Chondrocyte (in vitro differentiated cells): ENCODE results near the gene NLGN3. TPM values are rescaled to one million over a fixed set of nuclear protein-coding genes. Genes with fewer than 3 reads are reported as not detected.
"Not testable (repeated sequence)": the region's sequence is repeated elsewhere in the genome, so short reads cannot be mapped to it uniquely, and the experiment has no call there.

ENCODE experiments used
- DNase-seq: peaks from one replicate; pipeline ENCODE4 v3.0.0; 2021; ENCODE audit warnings: mixed read lengths, low spot score
- H3K27ac Mint-ChIP-seq: one replicate; pipeline ENCODE4 v1.8.0; 2021; ENCODE audit warnings: mild to moderate bottlenecking, moderate library complexity, mixed read lengths; ENCODE audit not compliant: unreplicated experiment
- H3K27me3 Mint-ChIP-seq: 2 replicates; pipeline ENCODE4 v1.8.0; 2021; ENCODE audit warnings: low read depth, mixed read lengths
- H3K36me3 Mint-ChIP-seq: 2 replicates; pipeline ENCODE4 v1.8.0; 2021; ENCODE audit warnings: low read depth, mixed read lengths
- H3K4me1 Mint-ChIP-seq: 2 replicates; pipeline ENCODE4 v1.8.0; 2021; ENCODE audit warnings: low read depth, mild to moderate bottlenecking, mixed read lengths
- H3K4me3 Mint-ChIP-seq: one replicate; pipeline ENCODE4 v1.8.0; 2021; ENCODE audit warnings: mild to moderate bottlenecking, moderate library complexity, mixed read lengths; ENCODE audit not compliant: unreplicated experiment
- H3K9me3 Mint-ChIP-seq: 2 replicates; pipeline ENCODE4 v1.8.0; 2021; ENCODE audit warnings: low read depth, mixed read lengths
- total RNA-seq: library from RNA; stranded (reverse); gene quantifications from 3 replicates; pipeline ENCODE4 v1.2.1, GENCODE V29; 2021
- TF ChIP-seq, protein P1 (sequence below): fragments of 200-600 bp; sonication (generic); IDR thresholded peaks from 2 replicates; pipeline ENCODE4 v1.5.0; 2021; ENCODE audit warnings: antibody characterized with exemption, mild to moderate bottlenecking, moderate library complexity

Gene NLGN3
- total RNA-seq, 1 donor from 2014 or later, result 0.52 TPM

DNA sequence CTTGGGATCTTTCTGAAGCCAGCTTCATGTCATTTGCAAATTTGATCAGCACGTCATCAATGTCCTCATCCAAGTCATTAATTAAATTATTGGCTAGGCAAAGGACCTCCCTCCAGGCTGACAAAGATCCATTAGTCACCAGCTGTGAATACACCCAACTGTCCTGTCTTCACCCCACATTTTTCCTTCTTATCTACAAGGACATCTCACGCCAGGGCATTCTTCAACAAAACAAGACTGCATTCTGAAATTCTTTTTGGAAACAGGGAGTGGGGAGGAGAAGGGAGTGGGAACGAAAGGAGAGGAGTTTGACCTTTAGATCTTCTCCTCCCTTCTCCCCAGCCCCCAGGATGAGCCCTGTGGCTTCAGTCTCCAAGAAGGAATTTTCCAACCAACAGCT lies 32.7 kb downstream of the NLGN3 start:
- DNase-seq, result no peak
- Mint-ChIP-seq H3K9me3 (peaks cover 3% of the 10 kb centered on the region), H3K27ac (no peak overlapping the region), H3K36me3 (no peaks in the 10 kb centered on the region), H3K27me3 (no peaks in the 10 kb centered on the region), H3K4me3 (no peak overlapping the region), H3K4me1 (peaks cover 7% of the 10 kb centered on the region)
- TF ChIP-seq, protein P1, sequence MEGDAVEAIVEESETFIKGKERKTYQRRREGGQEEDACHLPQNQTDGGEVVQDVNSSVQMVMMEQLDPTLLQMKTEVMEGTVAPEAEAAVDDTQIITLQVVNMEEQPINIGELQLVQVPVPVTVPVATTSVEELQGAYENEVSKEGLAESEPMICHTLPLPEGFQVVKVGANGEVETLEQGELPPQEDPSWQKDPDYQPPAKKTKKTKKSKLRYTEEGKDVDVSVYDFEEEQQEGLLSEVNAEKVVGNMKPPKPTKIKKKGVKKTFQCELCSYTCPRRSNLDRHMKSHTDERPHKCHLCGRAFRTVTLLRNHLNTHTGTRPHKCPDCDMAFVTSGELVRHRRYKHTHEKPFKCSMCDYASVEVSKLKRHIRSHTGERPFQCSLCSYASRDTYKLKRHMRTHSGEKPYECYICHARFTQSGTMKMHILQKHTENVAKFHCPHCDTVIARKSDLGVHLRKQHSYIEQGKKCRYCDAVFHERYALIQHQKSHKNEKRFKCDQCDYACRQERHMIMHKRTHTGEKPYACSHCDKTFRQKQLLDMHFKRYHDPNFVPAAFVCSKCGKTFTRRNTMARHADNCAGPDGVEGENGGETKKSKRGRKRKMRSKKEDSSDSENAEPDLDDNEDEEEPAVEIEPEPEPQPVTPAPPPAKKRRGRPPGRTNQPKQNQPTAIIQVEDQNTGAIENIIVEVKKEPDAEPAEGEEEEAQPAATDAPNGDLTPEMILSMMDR, result no peak

DNA sequence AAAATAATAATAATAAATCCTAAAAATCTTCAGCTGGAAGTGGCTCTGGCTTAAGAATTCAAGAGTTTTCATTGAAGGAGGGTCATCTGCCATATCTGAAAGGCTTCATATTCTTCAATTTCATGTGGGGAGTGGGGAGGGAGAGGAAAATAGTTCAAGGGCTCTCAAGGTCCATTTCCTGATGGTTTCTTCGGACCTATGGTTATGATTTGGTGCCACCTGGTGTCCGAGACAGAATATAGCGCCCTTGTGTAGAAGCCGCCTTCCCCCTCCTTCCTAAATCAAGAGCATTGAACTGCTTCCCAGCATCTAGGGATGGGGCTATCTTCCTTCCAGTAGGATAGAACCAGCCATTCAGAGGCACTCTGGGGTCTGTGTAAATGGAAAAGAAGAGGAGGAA lies 34.3 kb downstream of the NLGN3 start:
- DNase-seq, result no peak

DNA sequence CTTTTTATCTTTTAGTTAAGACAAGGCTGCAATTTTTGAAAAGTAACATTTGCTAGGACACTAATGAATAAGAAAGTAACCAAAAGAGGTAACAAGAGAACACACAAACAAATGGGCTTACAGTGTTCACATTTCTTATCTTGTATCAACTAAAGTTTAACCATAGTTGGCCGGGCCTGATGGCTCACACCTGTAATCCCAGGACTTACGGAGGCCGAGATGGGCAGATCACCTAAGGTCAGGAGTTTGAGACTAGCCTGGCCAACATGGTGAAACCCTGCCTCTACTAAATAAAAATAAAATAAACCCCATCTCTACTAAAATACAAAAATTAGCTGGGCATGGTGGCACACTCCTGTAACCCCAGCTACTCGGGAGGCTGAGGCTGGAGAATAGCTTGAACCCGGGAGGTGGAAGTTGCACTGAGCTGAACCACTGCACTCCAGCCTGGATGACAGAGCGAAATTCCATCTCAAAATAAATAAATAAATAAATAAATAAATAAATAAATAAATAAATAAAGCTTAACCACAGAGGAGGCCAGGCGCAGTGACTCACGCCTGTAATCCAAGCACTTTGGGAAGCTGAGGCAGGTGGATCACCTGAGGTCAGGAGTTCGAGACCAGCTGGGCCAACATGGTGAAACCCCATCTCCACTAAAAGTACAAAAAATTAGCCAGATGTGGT lies 36.1 kb downstream of the NLGN3 start:
- H3K36me3 Mint-ChIP-seq, H3K9me3 Mint-ChIP-seq, H3K27me3 Mint-ChIP-seq, H3K4me3 Mint-ChIP-seq, DNase-seq, H3K27ac Mint-ChIP-seq: not testable (repeated sequence)
- peaks cover 14% of the 10 kb centered on the region for H3K4me1 Mint-ChIP-seq

More for the DNA sequence above, 34.3 kb downstream of the NLGN3 start:
- Mint-ChIP-seq H3K4me3 (no peak overlapping the region), H3K36me3 (no peaks in the 10 kb centered on the region), H3K9me3 (no peaks in the 10 kb centered on the region), H3K27me3 (no peaks in the 10 kb centered on the region), H3K27ac (no peak overlapping the region), H3K4me1 (peaks cover 14% of the 10 kb centered on the region)
- TF ChIP-seq, protein P1, result peak; percentile 85

DNA sequence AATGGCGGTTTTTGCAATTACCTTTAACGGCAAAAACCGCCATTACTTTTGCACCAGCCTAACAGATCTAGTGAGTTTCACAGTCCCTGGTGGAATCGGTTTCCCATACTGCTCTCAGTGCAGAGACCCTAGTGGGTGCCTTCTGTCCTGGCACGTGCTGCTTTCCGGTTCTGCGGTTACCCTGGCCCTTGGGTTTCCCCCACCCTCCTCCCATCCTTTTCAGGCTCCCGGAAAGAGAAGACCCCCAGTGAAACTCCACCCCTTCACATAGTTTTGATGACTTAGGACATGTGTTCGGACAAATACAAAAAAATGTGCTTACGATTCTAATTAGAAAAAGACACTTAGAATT lies 36.9 kb downstream of the NLGN3 start:
- Mint-ChIP-seq H3K9me3 (no peaks in the 10 kb centered on the region), H3K4me1 (peaks cover 14% of the 10 kb centered on the region), H3K4me3 (peak overlapping the region; percentile 73), H3K27me3 (no peaks in the 10 kb centered on the region), H3K27ac (peak overlapping the region; percentile 90), H3K36me3 (no peaks in the 10 kb centered on the region)
- TF ChIP-seq, protein P1, result no peak
- no peak for DNase-seq

DNA sequence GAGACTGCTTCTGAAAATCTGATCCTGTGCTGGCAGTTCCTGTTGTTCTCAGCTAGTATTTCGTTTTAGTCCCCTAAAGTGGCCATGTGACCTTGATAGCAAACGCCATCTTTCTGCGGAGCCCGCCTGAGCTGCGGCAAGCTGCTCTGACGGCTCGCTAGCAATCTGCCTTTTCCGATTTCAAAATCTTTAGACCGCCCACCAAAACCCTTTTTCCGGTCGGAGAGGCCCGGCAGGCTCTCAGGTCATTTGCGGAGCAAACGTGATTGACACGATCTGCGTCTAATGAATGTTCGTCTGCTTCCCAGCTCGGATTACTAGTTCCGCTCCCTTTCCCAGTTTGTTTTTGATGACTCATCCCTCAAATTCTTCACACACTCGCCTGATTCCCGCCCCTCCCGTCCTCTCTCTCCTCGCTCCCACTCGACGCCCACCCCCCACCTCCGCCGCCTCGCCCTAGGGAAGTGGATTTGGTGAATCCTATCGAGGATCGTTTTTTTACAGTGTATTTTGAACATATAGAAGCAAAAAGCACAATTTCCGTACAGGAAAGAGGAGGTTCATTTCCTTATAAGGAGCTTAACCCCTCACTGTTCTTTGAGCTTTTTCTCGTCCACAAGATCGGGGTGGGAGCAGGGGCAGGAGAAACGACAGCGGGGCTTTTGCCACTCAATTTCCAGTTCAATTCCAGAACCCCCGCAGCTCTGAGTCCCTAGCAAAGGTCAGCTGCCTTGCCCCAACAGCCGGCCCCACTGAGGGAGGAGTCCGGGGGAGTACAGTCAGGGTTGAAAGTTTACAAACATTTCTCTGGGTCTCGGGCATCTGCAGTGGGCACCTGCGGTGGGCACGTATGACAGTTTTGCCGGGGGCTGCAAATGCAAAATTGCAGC lies 37.5 kb downstream of the NLGN3 start:
- H3K9me3 Mint-ChIP-seq, result no peaks in the 10 kb centered on the region

More for the DNA sequence above, 37.5 kb downstream of the NLGN3 start:
- H3K27ac Mint-ChIP-seq, result peak overlapping the region; percentile 90
- TF ChIP-seq, protein P1, result no peak
- H3K4me3 Mint-ChIP-seq, result peak overlapping the region; percentile 73
- DNase-seq, result no peak
- H3K36me3 Mint-ChIP-seq, result no peaks in the 10 kb centered on the region
- H3K4me1 Mint-ChIP-seq, result peaks cover 14% of the 10 kb centered on the region
- no peaks in the 10 kb centered on the region for H3K27me3 Mint-ChIP-seq
